ENCODE measurements around the gene TNFRSF1B.

- TF ChIP-seq POLR2A (IDR thresholded peaks at IDR 0.05; ENCODE audit: control extremely low read depth in 1 of 2, low read depth in 2 of 2, low read length in 2 of 2) (no peak), E2F6 (IDR thresholded peaks at IDR 0.05) (no peak)
Observed at GRCh38 chr1:12232221-12232620, 65.4 kb downstream of the TNFRSF1B start.

Measured in H1 (cell line).